ENCODE results near the gene SEC11A.
"Not testable (repeated sequence)": the region's sequence is repeated elsewhere in the genome, so short reads cannot be mapped to it uniquely, and the experiment has no call there.

SEC11A gene

GRCh38 chr15:84645997-84646396 lies 69.9 kb downstream of the SEC11A start:
- DNase-seq = no peak
- H3K36me3 ChIP-seq (ENCODE audit: control insufficient read depth in 4 of 4, insufficient read depth in 4 of 4, low read length in 3 of 4) = peaks cover 21 to 82% (median 64%) of the 10 kb centered on the region in 4 experiments
- POLR2A ChIA-PET = no interaction called here
- no peaks in the 10 kb centered on the region for H3K4me1 ChIP-seq (ENCODE audit: control extremely low read depth in 1 of 4, control insufficient read depth in 4 of 4, insufficient read depth in 4 of 4, low read length in 3 of 4)
- H3K27me3 ChIP-seq (replicated peaks in 2 of 5; ENCODE audit: control insufficient read depth in 4 of 5, insufficient read depth in 5 of 5, low read length in 4 of 5) = no peaks in the 10 kb centered on the region
- no peak overlapping the region for H3K27ac ChIP-seq (ENCODE audit: insufficient read depth in 1 of 2, low read depth in 1 of 2, low read length in 2 of 2, poor library complexity in 1 of 2, severe bottlenecking in 2 of 2)
- no peak overlapping the region for H3K4me3 ChIP-seq (ENCODE audit: control insufficient read depth in 1 of 7, extremely low read depth in 1 of 7, insufficient read depth in 4 of 7, low read depth in 2 of 7, low read length in 6 of 7)
- H3K9me3 ChIP-seq (ENCODE audit: control extremely low read depth in 1 of 5, control insufficient read depth in 4 of 5, insufficient read depth in 2 of 5, low read depth in 1 of 5, low read length in 4 of 5) = no peaks in the 10 kb centered on the region
- CTCF ChIA-PET = interaction anchor here (0.6 kb wide), 1 partner anchor 10 kb away, joined by 3 read pairs; no protein-coding TSS in a partner anchor
- WGBS (ENCODE audit: insufficient coverage) = 96% methylated on average over 9 of the region's 10 CpGs

DNA sequence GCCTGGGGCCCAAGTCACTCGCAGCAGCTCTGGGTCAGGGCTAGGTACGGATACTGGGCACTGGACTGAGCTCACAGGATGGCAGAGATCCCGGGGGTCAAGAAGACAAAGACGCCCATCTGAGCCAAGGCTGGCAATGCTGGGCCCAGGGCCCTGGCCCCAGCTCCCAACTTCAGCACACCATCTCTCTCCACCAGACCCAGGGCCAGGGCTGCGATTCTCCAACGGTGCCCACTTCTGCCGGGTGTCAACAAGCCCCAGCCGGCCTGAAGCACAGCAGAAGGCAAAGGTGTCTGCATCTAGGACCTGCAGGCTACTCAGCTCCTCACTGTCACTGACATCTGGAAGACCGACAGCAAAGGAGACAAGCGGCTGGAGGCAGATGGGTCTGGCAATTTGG lies 70.4 kb downstream of the SEC11A start:
- 98% methylated on average over 6 of the region's 10 CpGs for WGBS (ENCODE audit: insufficient coverage)
- ChIA-PET CTCF (no interaction called here), POLR2A (no interaction called here)
- no peaks in the 10 kb centered on the region for H3K9me3 ChIP-seq (ENCODE audit: control extremely low read depth in 1 of 5, control insufficient read depth in 4 of 5, insufficient read depth in 2 of 5, low read depth in 1 of 5, low read length in 4 of 5)
- peaks cover 21 to 86% (median 67%) of the 10 kb centered on the region in 4 experiments for H3K36me3 ChIP-seq (ENCODE audit: control insufficient read depth in 4 of 4, insufficient read depth in 4 of 4, low read length in 3 of 4)
- no peak overlapping the region for H3K4me3 ChIP-seq (ENCODE audit: control insufficient read depth in 1 of 7, extremely low read depth in 1 of 7, insufficient read depth in 4 of 7, low read depth in 2 of 7, low read length in 6 of 7)
- H3K27me3 ChIP-seq (replicated peaks in 2 of 5; ENCODE audit: control insufficient read depth in 4 of 5, insufficient read depth in 5 of 5, low read length in 4 of 5) = no peaks in the 10 kb centered on the region
- DNase-seq = no peak
- no peaks in the 10 kb centered on the region for H3K4me1 ChIP-seq (ENCODE audit: control extremely low read depth in 1 of 4, control insufficient read depth in 4 of 4, insufficient read depth in 4 of 4, low read length in 3 of 4)
- H3K27ac ChIP-seq (ENCODE audit: insufficient read depth in 1 of 2, low read depth in 1 of 2, low read length in 2 of 2, poor library complexity in 1 of 2, severe bottlenecking in 2 of 2) = no peak overlapping the region

- no peaks in the 10 kb centered on the region for H3K4me1 ChIP-seq (ENCODE audit: control extremely low read depth in 1 of 4, control insufficient read depth in 4 of 4, insufficient read depth in 4 of 4, low read length in 3 of 4)
- H3K9me3 ChIP-seq (ENCODE audit: control extremely low read depth in 1 of 5, control insufficient read depth in 4 of 5, insufficient read depth in 2 of 5, low read depth in 1 of 5, low read length in 4 of 5) = no peaks in the 10 kb centered on the region
- POLR2A ChIA-PET = no interaction called here
- H3K36me3 ChIP-seq (ENCODE audit: control insufficient read depth in 4 of 4, insufficient read depth in 4 of 4, low read length in 3 of 4) = peaks cover 24 to 90% (median 73%) of the 10 kb centered on the region in 4 experiments
- H3K27me3 ChIP-seq (replicated peaks in 2 of 5; ENCODE audit: control insufficient read depth in 4 of 5, insufficient read depth in 5 of 5, low read length in 4 of 5) = no peaks in the 10 kb centered on the region
- H3K4me3 ChIP-seq (ENCODE audit: control insufficient read depth in 1 of 7, extremely low read depth in 1 of 7, insufficient read depth in 4 of 7, low read depth in 2 of 7, low read length in 6 of 7) = no peak overlapping the region
- no peak for DNase-seq
- 86% methylated on average over 5 of the region's 6 CpGs for WGBS (ENCODE audit: insufficient coverage)
- CTCF ChIA-PET = interaction anchor here (1.2 kb wide), 1 partner anchor 10 kb away, joined by 4 read pairs; the partner anchor contains the start of gene WDR73
- H3K27ac ChIP-seq (ENCODE audit: insufficient read depth in 1 of 2, low read depth in 1 of 2, low read length in 2 of 2, poor library complexity in 1 of 2, severe bottlenecking in 2 of 2) = no peak overlapping the region
These were observed 72.1 kb downstream of the SEC11A start for GRCh38 chr15:84643838-84644237.

GRCh38 chr15:84642640-84643039 lies 73.3 kb downstream of the SEC11A start:
- H3K27me3 ChIP-seq (replicated peaks in 2 of 5; ENCODE audit: control insufficient read depth in 4 of 5, insufficient read depth in 5 of 5, low read length in 4 of 5); H3K4me1 ChIP-seq (ENCODE audit: control extremely low read depth in 1 of 4, control insufficient read depth in 4 of 4, insufficient read depth in 4 of 4, low read length in 3 of 4); DNase-seq; H3K9me3 ChIP-seq (ENCODE audit: control extremely low read depth in 1 of 5, control insufficient read depth in 4 of 5, insufficient read depth in 2 of 5, low read depth in 1 of 5, low read length in 4 of 5); H3K4me3 ChIP-seq (ENCODE audit: control insufficient read depth in 1 of 7, extremely low read depth in 1 of 7, insufficient read depth in 4 of 7, low read depth in 2 of 7, low read length in 6 of 7); H3K27ac ChIP-seq (ENCODE audit: insufficient read depth in 1 of 2, low read depth in 1 of 2, low read length in 2 of 2, poor library complexity in 1 of 2, severe bottlenecking in 2 of 2); POLR2A ChIA-PET: not testable (repeated sequence)
- CTCF ChIA-PET = interaction anchor here (0.6 kb wide), 1 partner anchor 125 kb away, joined by 3 read pairs; no protein-coding TSS in a partner anchor
- peaks cover 17 to 85% (median 72%) of the 10 kb centered on the region in 4 experiments for H3K36me3 ChIP-seq (ENCODE audit: control insufficient read depth in 4 of 4, insufficient read depth in 4 of 4, low read length in 3 of 4)
- WGBS (ENCODE audit: insufficient coverage) = 94% methylated on average over 2 of the region's 2 CpGs

DNA sequence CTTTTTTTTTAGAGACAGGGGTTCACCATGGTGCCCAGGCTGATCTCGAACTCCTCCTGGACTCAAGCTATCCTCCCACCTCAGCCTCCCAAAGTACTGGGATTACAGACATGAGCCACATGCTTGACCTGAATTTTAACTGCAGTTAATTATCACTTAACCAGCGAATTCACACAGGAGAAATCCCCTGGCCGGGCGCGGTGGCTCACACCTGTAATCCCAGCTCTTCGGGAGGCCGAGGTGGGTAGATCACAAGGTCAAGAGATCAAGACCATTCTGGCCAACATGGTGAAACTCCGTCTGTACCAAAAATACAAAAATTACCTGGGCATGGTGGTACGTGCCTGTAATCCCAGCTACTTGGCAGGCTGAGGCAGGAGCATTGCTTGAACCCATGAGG lies 74.1 kb downstream of the SEC11A start:
- not testable (repeated sequence) for H3K9me3 ChIP-seq (ENCODE audit: control extremely low read depth in 1 of 5, control insufficient read depth in 4 of 5, insufficient read depth in 2 of 5, low read depth in 1 of 5, low read length in 4 of 5); H3K27ac ChIP-seq (ENCODE audit: insufficient read depth in 1 of 2, low read depth in 1 of 2, low read length in 2 of 2, poor library complexity in 1 of 2, severe bottlenecking in 2 of 2); H3K4me1 ChIP-seq (ENCODE audit: control extremely low read depth in 1 of 4, control insufficient read depth in 4 of 4, insufficient read depth in 4 of 4, low read length in 3 of 4); DNase-seq; H3K27me3 ChIP-seq (replicated peaks in 2 of 5; ENCODE audit: control insufficient read depth in 4 of 5, insufficient read depth in 5 of 5, low read length in 4 of 5); H3K4me3 ChIP-seq (ENCODE audit: control insufficient read depth in 1 of 7, extremely low read depth in 1 of 7, insufficient read depth in 4 of 7, low read depth in 2 of 7, low read length in 6 of 7)
- ChIA-PET CTCF (interaction anchor here (0.6 kb wide), 1 partner anchor 125 kb away, joined by 3 read pairs; no protein-coding TSS in a partner anchor), POLR2A (interaction anchor here (0.7 kb wide), 1 partner anchor 51 kb away, joined by 3 read pairs; no protein-coding TSS in a partner anchor)
- 95% methylated on average over 8 of the region's 9 CpGs for WGBS (ENCODE audit: insufficient coverage)
- H3K36me3 ChIP-seq (ENCODE audit: control insufficient read depth in 4 of 4, insufficient read depth in 4 of 4, low read length in 3 of 4) = peaks cover 14 to 84% (median 67%) of the 10 kb centered on the region in 4 experiments

- peaks cover 6 to 55% (median 41%) of the 10 kb centered on the region in 4 experiments for H3K36me3 ChIP-seq (ENCODE audit: control insufficient read depth in 4 of 4, insufficient read depth in 4 of 4, low read length in 3 of 4)
- H3K4me3 ChIP-seq (ENCODE audit: control insufficient read depth in 1 of 7, extremely low read depth in 1 of 7, insufficient read depth in 4 of 7, low read depth in 2 of 7, low read length in 6 of 7) = no peak overlapping the region
- POLR2A ChIA-PET = interaction anchor here (2.1 kb wide), 1 partner anchor 39 kb away, joined by 4 read pairs; no protein-coding TSS in a partner anchor
These were observed 77.8 kb downstream of the SEC11A start for GRCh38 chr15:84638103-84638502.

DNA sequence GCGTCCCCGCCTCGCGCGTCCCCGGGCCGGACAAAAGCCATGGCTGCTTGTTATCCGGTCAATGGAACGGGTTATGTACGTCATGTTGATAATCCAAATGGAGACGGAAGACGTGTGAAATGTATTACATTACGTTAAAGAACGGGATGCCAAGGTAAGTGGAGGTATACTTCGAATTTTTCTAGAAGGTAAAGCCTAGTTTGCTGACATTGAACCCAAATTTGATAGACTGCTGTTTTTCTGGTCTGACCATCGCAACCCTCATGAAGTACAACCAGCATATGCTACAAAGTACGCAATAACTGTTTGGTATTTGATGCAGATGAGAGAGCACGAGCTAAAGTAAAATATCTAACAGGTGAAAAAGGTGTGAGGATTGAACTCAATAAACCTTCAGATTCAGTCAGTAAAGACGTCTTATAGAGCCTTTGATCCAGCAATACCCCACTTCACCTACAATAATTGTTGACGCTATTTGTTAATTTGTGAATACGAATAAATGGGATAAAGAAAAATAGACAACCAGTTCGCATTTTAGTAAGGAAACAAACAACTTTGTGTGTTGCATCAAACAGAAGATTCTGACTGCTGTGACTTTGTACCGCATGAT lies 81.6 kb downstream of the SEC11A start:
- CTCF ChIA-PET = interaction anchor here (0.9 to 2.3 kb wide), 4 partner anchors 9 to 43 kb away, joined by 3 to 14 read pairs (median 4); partner anchors contain the start of gene ZSCAN2
- peaks cover 12 to 49% (median 36%) of the 10 kb centered on the region in 4 experiments for H3K4me1 ChIP-seq (ENCODE audit: control extremely low read depth in 1 of 4, control insufficient read depth in 4 of 4, insufficient read depth in 4 of 4, low read length in 3 of 4)

More at GRCh38 chr15:84638103-84638502, 77.8 kb downstream of the SEC11A start:
- H3K4me1 ChIP-seq (ENCODE audit: control extremely low read depth in 1 of 4, control insufficient read depth in 4 of 4, insufficient read depth in 4 of 4, low read length in 3 of 4) = peaks cover 5 to 23% (median 15%) of the 10 kb centered on the region in 4 experiments
- H3K9me3 ChIP-seq (ENCODE audit: control extremely low read depth in 1 of 5, control insufficient read depth in 4 of 5, insufficient read depth in 2 of 5, low read depth in 1 of 5, low read length in 4 of 5) = no peaks in the 10 kb centered on the region
- no peaks in the 10 kb centered on the region for H3K27me3 ChIP-seq (replicated peaks in 2 of 5; ENCODE audit: control insufficient read depth in 4 of 5, insufficient read depth in 5 of 5, low read length in 4 of 5)
- H3K27ac ChIP-seq (ENCODE audit: insufficient read depth in 1 of 2, low read depth in 1 of 2, low read length in 2 of 2, poor library complexity in 1 of 2, severe bottlenecking in 2 of 2) = no peak overlapping the region
- 29% methylated on average over 1 of the region's 3 CpGs for WGBS (ENCODE audit: insufficient coverage)
- DNase-seq = peak; percentile 45 to 59 (median 58)
- CTCF ChIA-PET = interaction anchor here (1.0 to 3.4 kb wide), 8 partner anchors 10 to 50 kb away, joined by 3 to 16 read pairs (median 6); partner anchors contain the start of gene WDR73

More for the DNA sequence above, 81.6 kb downstream of the SEC11A start:
- H3K4me3 ChIP-seq (ENCODE audit: control insufficient read depth in 1 of 7, extremely low read depth in 1 of 7, insufficient read depth in 4 of 7, low read depth in 2 of 7, low read length in 6 of 7) = peak overlapping the region; percentile 28 to 83 (median 68)
- H3K36me3 ChIP-seq (ENCODE audit: control insufficient read depth in 4 of 4, insufficient read depth in 4 of 4, low read length in 3 of 4) = peaks cover 0 to 18% (median 13%) of the 10 kb centered on the region in 4 experiments
- 18% methylated on average over 17 of the region's 23 CpGs for whole genome bisulfite sequencing (ENCODE audit: insufficient coverage)
- DNase-seq = peak in 1 of 3 donors; percentile 5
- H3K27me3 ChIP-seq (replicated peaks in 2 of 5; ENCODE audit: control insufficient read depth in 4 of 5, insufficient read depth in 5 of 5, low read length in 4 of 5) = no peaks in the 10 kb centered on the region
- H3K27ac ChIP-seq (ENCODE audit: insufficient read depth in 1 of 2, low read depth in 1 of 2, low read length in 2 of 2, poor library complexity in 1 of 2, severe bottlenecking in 2 of 2) = peak overlapping the region in 1 of 2 experiments; percentile 54
- H3K9me3 ChIP-seq (ENCODE audit: control extremely low read depth in 1 of 5, control insufficient read depth in 4 of 5, insufficient read depth in 2 of 5, low read depth in 1 of 5, low read length in 4 of 5) = no peaks in the 10 kb centered on the region
- POLR2A ChIA-PET = interaction anchor here (1.0 kb wide), 1 partner anchor 82 kb away, joined by 4 read pairs; the partner anchor contains the start of gene SEC11A

All from common myeloid progenitor, CD34-positive (primary cell).